ENCODE results near the gene TXNDC9.
"Not testable (repeated sequence)": the region's sequence is repeated elsewhere in the genome, so short reads cannot be mapped to it uniquely, and the experiment has no call there.

TXNDC9 gene

DNA sequence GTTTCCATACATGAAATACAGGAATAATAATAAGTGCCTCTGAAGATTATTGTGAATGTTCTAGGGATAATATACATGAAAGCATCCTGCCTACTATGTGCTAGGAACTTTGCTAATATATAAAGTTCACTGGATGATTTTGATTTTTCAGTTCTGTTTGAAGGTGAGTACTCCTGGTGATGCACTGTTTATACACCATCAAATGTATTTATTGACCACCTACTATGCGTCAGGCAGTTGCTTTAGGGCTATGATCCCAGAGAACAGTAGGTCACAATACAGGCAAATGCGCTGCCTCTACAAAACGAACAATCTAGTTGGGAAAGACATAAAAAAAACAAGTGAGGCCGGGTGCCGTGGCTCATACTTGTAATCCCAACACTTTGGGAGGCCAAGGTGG, 10.7 kb downstream of the TXNDC9 start:
- TF ChIP-seq, protein P1, sequence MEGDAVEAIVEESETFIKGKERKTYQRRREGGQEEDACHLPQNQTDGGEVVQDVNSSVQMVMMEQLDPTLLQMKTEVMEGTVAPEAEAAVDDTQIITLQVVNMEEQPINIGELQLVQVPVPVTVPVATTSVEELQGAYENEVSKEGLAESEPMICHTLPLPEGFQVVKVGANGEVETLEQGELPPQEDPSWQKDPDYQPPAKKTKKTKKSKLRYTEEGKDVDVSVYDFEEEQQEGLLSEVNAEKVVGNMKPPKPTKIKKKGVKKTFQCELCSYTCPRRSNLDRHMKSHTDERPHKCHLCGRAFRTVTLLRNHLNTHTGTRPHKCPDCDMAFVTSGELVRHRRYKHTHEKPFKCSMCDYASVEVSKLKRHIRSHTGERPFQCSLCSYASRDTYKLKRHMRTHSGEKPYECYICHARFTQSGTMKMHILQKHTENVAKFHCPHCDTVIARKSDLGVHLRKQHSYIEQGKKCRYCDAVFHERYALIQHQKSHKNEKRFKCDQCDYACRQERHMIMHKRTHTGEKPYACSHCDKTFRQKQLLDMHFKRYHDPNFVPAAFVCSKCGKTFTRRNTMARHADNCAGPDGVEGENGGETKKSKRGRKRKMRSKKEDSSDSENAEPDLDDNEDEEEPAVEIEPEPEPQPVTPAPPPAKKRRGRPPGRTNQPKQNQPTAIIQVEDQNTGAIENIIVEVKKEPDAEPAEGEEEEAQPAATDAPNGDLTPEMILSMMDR (IDR thresholded peaks at IDR 0.05; ENCODE audit: low read length, missing control alignments), result no peak
- no peak for DNase-seq (ENCODE audit: low read depth)
- no peak overlapping the region for H3K4me3 ChIP-seq (replicated peaks; ENCODE audit: low read depth, low read length)

DNA sequence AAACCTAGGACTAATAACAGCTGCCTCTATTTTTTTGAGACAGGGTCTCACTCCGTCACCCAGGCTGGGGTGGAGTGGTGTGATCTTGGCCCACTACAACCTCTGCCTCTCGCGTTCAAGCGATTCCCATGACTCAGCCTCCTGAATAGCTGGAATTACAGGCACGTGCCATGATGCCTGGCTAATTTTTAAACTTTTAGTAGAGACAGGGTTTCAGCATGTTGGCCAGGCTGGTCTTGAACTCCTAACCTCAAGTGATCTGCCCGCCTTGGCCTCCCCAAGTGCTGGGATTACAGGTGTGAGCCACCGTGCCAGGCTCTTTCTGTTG, 18.3 kb downstream of the TXNDC9 start:
- DNase-seq (ENCODE audit: low read depth); H3K4me3 ChIP-seq (replicated peaks; ENCODE audit: low read depth, low read length): not testable (repeated sequence)

DNA sequence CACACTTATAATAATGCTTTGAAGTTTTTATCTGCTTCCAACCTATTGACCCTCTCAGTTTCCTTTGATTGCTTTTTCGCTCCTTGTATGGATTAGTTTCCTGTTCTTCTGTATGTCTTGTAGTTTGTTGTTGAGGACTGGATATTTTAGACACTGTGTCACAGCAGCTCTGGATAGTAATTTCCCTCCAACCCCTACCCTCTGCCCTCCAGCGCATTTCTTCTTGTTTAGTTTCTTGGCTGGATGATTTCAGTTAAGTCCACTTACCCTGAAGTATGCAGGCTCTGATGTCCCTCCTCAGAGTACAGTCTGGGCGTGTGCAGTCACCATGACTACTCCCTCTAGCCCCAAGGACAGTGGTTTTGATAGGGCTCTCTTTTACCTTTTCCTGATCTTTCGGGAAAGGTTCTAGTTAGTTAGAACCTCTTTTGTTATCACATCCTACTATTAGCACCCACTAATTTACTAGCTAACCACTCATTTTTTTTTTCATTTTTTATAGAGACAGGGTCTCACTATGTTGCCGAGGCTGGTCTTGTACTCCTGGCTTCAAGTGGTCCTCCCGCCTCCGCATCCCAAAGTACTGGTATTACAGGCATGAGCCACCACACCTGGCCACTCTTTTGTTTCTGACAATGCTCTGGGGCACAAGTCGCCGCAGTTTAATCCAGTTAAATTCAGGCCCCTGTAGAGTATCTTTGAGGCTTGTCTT, 18.8 kb downstream of the TXNDC9 start:
- TF ChIP-seq, protein P1 (IDR thresholded peaks at IDR 0.05; ENCODE audit: low read length, missing control alignments), result no peak
- DNase-seq (ENCODE audit: low read depth), result no peak

DNA sequence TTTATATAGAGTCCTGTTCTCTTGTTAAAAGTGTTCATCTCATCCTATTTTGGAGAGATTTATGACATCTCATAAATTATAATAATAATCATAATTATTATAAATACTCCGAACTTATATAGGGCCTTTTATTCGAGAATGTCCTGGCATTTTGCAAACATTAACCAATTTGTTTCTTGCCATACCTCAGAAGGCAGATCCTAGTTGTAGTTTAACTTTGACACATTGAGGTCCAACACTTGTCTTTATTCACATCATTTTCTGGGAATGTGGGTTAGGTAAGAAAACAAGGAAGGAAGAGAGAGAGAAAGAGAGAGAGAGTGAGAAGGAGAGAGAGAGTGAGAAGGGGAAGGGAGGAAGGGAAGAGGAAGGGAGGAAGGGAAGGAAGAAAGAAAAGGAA, 35.0 kb downstream of the TXNDC9 start, which contains the start of gene LYG1:
Gene LYG1, minus strand, starts transcription at position 101 of the 400 bp plus-strand sequence. CDS start 5,527 bp downstream, outside the sequence.
- not testable (repeated sequence) for H3K4me3 ChIP-seq (replicated peaks; ENCODE audit: low read depth, low read length); DNase-seq (ENCODE audit: low read depth)

More for the DNA sequence above, 18.8 kb downstream of the TXNDC9 start:
- no peak overlapping the region for H3K4me3 ChIP-seq (replicated peaks; ENCODE audit: low read depth, low read length)

DNA sequence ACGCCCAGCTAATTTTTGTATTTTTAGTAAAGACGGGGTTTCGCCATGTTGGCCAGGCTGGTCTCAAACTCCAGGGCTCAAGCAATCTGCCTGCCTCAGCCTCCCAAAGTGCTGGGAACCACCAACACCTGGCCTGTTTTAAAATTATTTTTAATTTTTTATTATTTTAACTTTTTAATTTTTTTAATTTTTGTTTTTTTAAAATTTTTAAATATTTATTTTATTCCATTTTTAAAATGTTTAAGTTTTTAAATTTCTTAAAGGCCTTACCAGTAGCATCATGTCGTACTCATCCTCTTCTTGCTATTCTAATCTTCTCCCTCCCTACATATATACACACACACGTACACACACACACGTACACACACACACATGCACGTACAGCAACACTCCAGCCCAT, 36.6 kb downstream of the TXNDC9 start:
- H3K4me3 ChIP-seq (replicated peaks; ENCODE audit: low read depth, low read length), result no peak overlapping the region
- TF ChIP-seq, protein P1 (IDR thresholded peaks at IDR 0.05; ENCODE audit: low read length, missing control alignments), result no peak
- DNase-seq (ENCODE audit: low read depth), result no peak

DNA sequence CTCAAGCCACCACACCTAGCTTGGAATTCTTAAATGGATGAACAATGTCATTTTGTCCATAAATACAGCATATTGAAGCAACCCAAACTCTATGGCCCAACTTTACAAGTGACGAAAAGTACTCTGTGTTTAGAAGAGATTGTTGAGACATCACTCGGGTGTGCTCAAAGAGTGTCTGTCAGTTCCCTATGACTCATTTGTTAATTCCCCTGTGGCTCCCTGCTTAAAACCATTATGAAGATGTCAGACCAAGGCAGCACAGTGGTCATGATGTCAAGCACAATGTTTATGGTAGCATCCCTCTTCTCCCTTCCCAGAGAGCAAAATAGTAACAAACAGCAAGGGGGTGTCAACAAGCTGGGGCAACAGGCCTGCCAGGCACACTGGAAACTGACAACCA, 38.1 kb downstream of the TXNDC9 start:
- DNase-seq (ENCODE audit: low read depth), result peak; percentile 17
- TF ChIP-seq, protein P1 (IDR thresholded peaks at IDR 0.05; ENCODE audit: low read length, missing control alignments), result no peak
- H3K4me3 ChIP-seq (replicated peaks; ENCODE audit: low read depth, low read length), result no peak overlapping the region

DNA sequence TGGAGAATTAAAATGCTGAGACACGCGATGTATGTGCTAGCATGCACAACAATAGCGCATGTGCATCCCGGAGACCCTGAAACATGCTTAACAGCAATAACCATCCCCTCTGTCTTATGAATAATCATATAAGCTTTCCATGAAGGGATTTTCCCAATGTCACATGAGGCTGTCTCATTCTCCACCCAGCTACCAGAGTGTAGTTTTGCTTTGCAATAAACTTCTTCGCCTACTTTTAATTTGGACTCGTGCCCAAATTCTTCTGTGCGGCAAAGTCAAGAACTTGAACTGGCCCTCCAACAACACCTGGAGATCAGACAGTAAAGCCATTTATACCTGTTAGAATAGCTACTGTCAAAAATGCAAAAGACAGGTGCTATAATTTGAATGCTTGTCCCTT, 50.6 kb downstream of the TXNDC9 start:
- DNase-seq (ENCODE audit: low read depth), result no peak
- TF ChIP-seq, protein P1 (IDR thresholded peaks at IDR 0.05; ENCODE audit: low read length, missing control alignments), result no peak
- no peak overlapping the region for H3K4me3 ChIP-seq (replicated peaks; ENCODE audit: low read depth, low read length)

DNA sequence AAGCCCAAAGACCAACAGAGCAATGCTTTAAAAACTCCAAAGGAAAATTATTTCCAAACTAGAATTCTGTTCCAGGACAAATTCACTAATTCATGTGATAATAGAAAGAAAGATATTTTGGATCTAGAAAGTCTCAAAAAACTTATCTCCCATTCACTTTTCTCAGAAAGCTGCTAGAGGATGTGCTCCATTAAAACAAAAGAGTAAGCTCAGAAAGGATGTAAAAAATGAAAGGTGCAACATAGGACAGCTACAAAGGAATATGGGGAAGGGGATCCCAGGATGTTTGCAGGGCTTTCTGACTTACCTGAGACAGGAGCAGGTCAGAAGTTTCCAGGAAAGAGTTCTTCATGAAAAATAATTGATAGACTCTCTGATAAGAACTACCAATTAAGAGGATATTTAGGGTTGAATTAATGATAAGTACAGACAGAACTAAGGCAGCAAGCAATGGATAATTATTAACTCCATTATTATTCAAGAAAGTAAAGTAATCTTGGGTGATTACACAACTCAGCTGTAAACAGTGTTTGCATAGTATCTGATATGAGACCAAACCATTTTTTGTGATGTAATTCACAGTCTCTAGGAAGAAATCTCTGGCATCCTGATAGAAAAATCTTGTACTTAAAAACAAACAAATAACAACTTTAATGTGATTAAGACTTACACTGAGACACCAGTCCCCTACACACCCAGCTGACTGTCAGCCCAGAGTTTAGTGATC, 56.0 kb downstream of the TXNDC9 start:
- TF ChIP-seq, protein P1 (IDR thresholded peaks at IDR 0.05; ENCODE audit: low read length, missing control alignments), result no peak

More for the DNA sequence above, 56.0 kb downstream of the TXNDC9 start:
- no peak overlapping the region for H3K4me3 ChIP-seq (replicated peaks; ENCODE audit: low read depth, low read length)
- no peak for DNase-seq (ENCODE audit: low read depth)
